H9 (cell line): ENCODE results near the gene RHNO1. TPM values are rescaled to one million over a fixed set of nuclear protein-coding genes. Genes with fewer than 3 reads are reported as not detected.

Source experiments
- DNase-seq: peaks from one replicate; pipeline ENCODE4 v3.0.0-alpha.2; 2017
- H2AFZ ChIP-seq: one replicate; pipeline ENCODE4 v1.6.1; 2013; ENCODE audit warnings: mild to moderate bottlenecking, low read length, control low read depth, moderate library complexity
- H2AK5ac ChIP-seq: 2 replicates; pipeline ENCODE4 v1.6.1; 2013; ENCODE audit warnings: low read length, control low read depth, mixed read lengths; ENCODE audit not compliant: insufficient read length
- H2BK120ac ChIP-seq: one replicate; pipeline ENCODE4 v1.6.1; 2013; ENCODE audit warnings: low read depth, mild to moderate bottlenecking, low read length, control low read depth, inconsistent platforms; ENCODE audit not compliant: poor library complexity, severe bottlenecking
- H2BK12ac ChIP-seq: 2 replicates; pipeline ENCODE4 v1.6.1; 2013; ENCODE audit warnings: low read length, control low read depth, mixed read lengths, low read depth; ENCODE audit not compliant: insufficient read length
- H2BK15ac ChIP-seq: 2 replicates; pipeline ENCODE4 v1.6.1; 2013; ENCODE audit warnings: low read depth, low read length, control low read depth
- H2BK20ac ChIP-seq: one replicate; pipeline ENCODE4 v1.6.1; 2013; ENCODE audit warnings: low read depth, mild to moderate bottlenecking, low read length, control low read depth, inconsistent platforms; ENCODE audit not compliant: poor library complexity, severe bottlenecking
- H2BK5ac ChIP-seq: 2 replicates; pipeline ENCODE4 v1.6.1; 2013; ENCODE audit warnings: low read length, control low read depth, mixed read lengths; ENCODE audit not compliant: insufficient read length
- H3K14ac ChIP-seq: 2 replicates; pipeline ENCODE4 v1.6.1; 2013; ENCODE audit warnings: low read length, control low read depth; ENCODE audit not compliant: insufficient read depth
- H3K18ac ChIP-seq: 2 replicates; pipeline ENCODE4 v1.6.1; 2013; ENCODE audit warnings: low read depth, mild to moderate bottlenecking, mixed read lengths, low read length, control low read depth; ENCODE audit not compliant: insufficient read length
- H3K23ac ChIP-seq: 2 replicates; pipeline ENCODE4 v1.6.1; 2013; ENCODE audit warnings: low read length, control low read depth, mixed read lengths, low read depth; ENCODE audit not compliant: insufficient read length
- H3K23me2 ChIP-seq: 2 replicates; pipeline ENCODE4 v1.6.1; 2013; ENCODE audit warnings: low read depth, mild to moderate bottlenecking, mixed read lengths, low read length, control low read depth; ENCODE audit not compliant: insufficient read length, poor library complexity, severe bottlenecking
- H3K27ac ChIP-seq: 2 replicates; pipeline ENCODE4 v1.5.1; 2013; ENCODE audit warnings: low read length, control low read depth, mixed read lengths, low read depth; ENCODE audit not compliant: insufficient read length
- H3K27me3 ChIP-seq: 2 replicates; pipeline ENCODE4 v1.6.1; 2013; ENCODE audit warnings: low read length, control low read depth, inconsistent platforms; ENCODE audit not compliant: insufficient read depth
- H3K4ac ChIP-seq: 2 replicates; pipeline ENCODE4 v1.6.1; 2013; ENCODE audit warnings: low read depth, mild to moderate bottlenecking, control low read depth, inconsistent platforms, low read length, moderate library complexity
- H3K4me1 ChIP-seq: 2 replicates; pipeline ENCODE4 v1.6.1; 2013; ENCODE audit warnings: low read length, control low read depth, inconsistent platforms; ENCODE audit not compliant: insufficient read depth
- H3K4me2 ChIP-seq: 2 replicates; pipeline ENCODE4 v1.6.1; 2013; ENCODE audit warnings: low read length, control low read depth, mixed read lengths; ENCODE audit not compliant: insufficient read length, insufficient read depth
- H3K56ac ChIP-seq: 2 replicates; pipeline ENCODE4 v1.6.1; 2013; ENCODE audit warnings: low read depth, mild to moderate bottlenecking, mixed read lengths, low read length, control low read depth; ENCODE audit not compliant: insufficient read length
- H3K79me1 ChIP-seq: 2 replicates; pipeline ENCODE4 v1.6.1; 2013; ENCODE audit warnings: low read depth, mild to moderate bottlenecking, moderate library complexity, low read length, control low read depth, inconsistent platforms; ENCODE audit not compliant: insufficient read depth, poor library complexity, severe bottlenecking
- H3K79me2 ChIP-seq: 2 replicates; pipeline ENCODE4 v1.6.1; 2013; ENCODE audit warnings: low read length, control low read depth, inconsistent platforms; ENCODE audit not compliant: insufficient read depth
- H3K9ac ChIP-seq: 2 replicates; pipeline ENCODE4 v1.6.1; 2013; ENCODE audit warnings: low read length, control low read depth, mixed read lengths; ENCODE audit not compliant: insufficient read length; ENCODE audit errors: extremely low read depth
- H3K9me3 ChIP-seq: one replicate; pipeline ENCODE4 v1.6.1; 2013; ENCODE audit warnings: low read depth, low read length, inconsistent platforms; ENCODE audit not compliant: control insufficient read depth
- H3T11ph ChIP-seq: one replicate; pipeline ENCODE4 v1.6.1; 2013; ENCODE audit warnings: mild to moderate bottlenecking, low read length, control low read depth, inconsistent platforms
- H4K20me1 ChIP-seq: one replicate; pipeline ENCODE4 v1.6.1; 2013; ENCODE audit not compliant: control insufficient read depth, insufficient read length, insufficient read depth
- H4K5ac ChIP-seq: 2 replicates; pipeline ENCODE4 v1.6.1; 2013; ENCODE audit warnings: low read depth, mild to moderate bottlenecking, mixed read lengths, low read length, control low read depth; ENCODE audit not compliant: insufficient read length
- H4K8ac ChIP-seq: replicated peaks from 2 replicates; pipeline ENCODE4 v1.6.1; 2013; ENCODE audit warnings: low read length, control low read depth, mixed read lengths, low read depth; ENCODE audit not compliant: insufficient read length
- H4K91ac ChIP-seq: 2 replicates; pipeline ENCODE4 v1.6.1; 2013; ENCODE audit warnings: low read depth, mild to moderate bottlenecking, moderate library complexity, mixed read lengths, low read length, control low read depth; ENCODE audit not compliant: insufficient read length
- H3K27ac Mint-ChIP-seq, 3 experiments: 2 replicates in 2 of 3; 3 replicates in 1 of 3; pipeline ENCODE4 v1.8.0; 2020 to 2021; ENCODE audit warnings: mixed read lengths in 3 of 3, mild to moderate bottlenecking in 1 of 3, moderate library complexity in 1 of 3
- H3K27me3 Mint-ChIP-seq: 2 replicates; pipeline ENCODE4 v1.8.0; 2021; ENCODE audit warnings: low read depth, mild to moderate bottlenecking, moderate library complexity, mixed read lengths
- H3K36me3 Mint-ChIP-seq, 3 experiments: 2 replicates in 2 of 3; 3 replicates in 1 of 3; pipeline ENCODE4 v1.8.0; 2020 to 2021; ENCODE audit warnings: low read depth in 3 of 3, mixed read lengths in 3 of 3; ENCODE audit not compliant: insufficient read depth in 1 of 3
- H3K4me1 Mint-ChIP-seq, 2 experiments: 2 replicates each; pipeline ENCODE4 v1.8.0; 2020; ENCODE audit warnings: mixed read lengths in 2 of 2
- H3K4me3 Mint-ChIP-seq, 2 experiments: 2 replicates in 1 of 2; 3 replicates in 1 of 2; pipeline ENCODE4 v1.8.0; 2020 to 2021; ENCODE audit warnings: mild to moderate bottlenecking in 2 of 2, mixed read lengths in 2 of 2, moderate library complexity in 1 of 2
- H3K9me3 Mint-ChIP-seq, 2 experiments: 2 replicates in 1 of 2; 3 replicates in 1 of 2; pipeline ENCODE4 v1.8.0; 2020; ENCODE audit warnings: mild to moderate bottlenecking in 2 of 2, mixed read lengths in 2 of 2, moderate library complexity in 1 of 2
- WGBS: extraction: QIAGEN DNeasy Blood & Tissue Kit; methylation state at CpG from one replicate; pipeline ENCODE4 v1.1.7; 2013; ENCODE audit warnings: missing lambda C conversion rate, low lambda C conversion rate, mixed read lengths; ENCODE audit not compliant: insufficient read length; ENCODE audit errors: extremely low coverage; 5-methylcytosine and 5-hydroxymethylcytosine counted together
- total RNA-seq: library from RNA; stranded (reverse); gene quantifications from 2 replicates; pipeline ENCODE4 v1.2.1, GENCODE V29; 2021
- TF ChIP-seq, protein P1 (sequence below): fragments of 200-600 bp; sonication (generic); conservative IDR thresholded peaks from 3 replicates; pipeline ENCODE4 v1.8.0; 2021; ENCODE audit warnings: antibody characterized with exemption, mild to moderate bottlenecking

The RHNO1 gene
- total RNA-seq, 1 experiment from 2014 or later = 36.7 TPM

GRCh38 chr12:2925322-2925995 lies 48.4 kb downstream of the RHNO1 start:
- Histone ChIP-seq H4K91ac (no peak overlapping the region), H3K14ac (no peak overlapping the region), H2BK120ac (no peak overlapping the region), H3K79me2 (no peaks in the 10 kb centered on the region), H3K56ac (no peak overlapping the region), H3K27me3 (no peaks in the 10 kb centered on the region), H2BK12ac (no peak overlapping the region), H2BK15ac (no peak overlapping the region), H3K23me2 (no peaks in the 10 kb centered on the region), H3K18ac (no peak overlapping the region), H3K23ac (no peak overlapping the region), H3K4ac (no peak overlapping the region), H4K20me1 (no peaks in the 10 kb centered on the region), H3K27ac (no peak overlapping the region), H2AFZ (no peak overlapping the region), H3K4me1 (peaks cover 5% of the 10 kb centered on the region; the same call in 1 of the 2 replicates), H2BK5ac (no peak overlapping the region), H3K9ac (no peak overlapping the region), H3K9me3 (no peaks in the 10 kb centered on the region), H4K8ac (no peak overlapping the region), H2AK5ac (no peak overlapping the region), H3K4me2 (no peak overlapping the region), H3T11ph (no peak overlapping the region), H3K79me1 (no peaks in the 10 kb centered on the region), H4K5ac (no peak overlapping the region), H2BK20ac (no peak overlapping the region)
- Mint-ChIP-seq H3K4me1 (peaks cover 15 to 19% of the 10 kb centered on the region in 2 experiments), H3K4me3 (no peak overlapping the region), H3K27me3 (no peaks in the 10 kb centered on the region), H3K27ac (peak overlapping the region in 1 of 3 experiments; percentile 4; a peak in 1 of 7 replicates), H3K9me3 (no peaks in the 10 kb centered on the region; a peak in 1 of 5 replicates), H3K36me3 (peaks cover 6 to 36% (median 35%) of the 10 kb centered on the region in 3 experiments; a peak in 6 of 7 replicates)
- DNase-seq = no peak
- no CpG with 5 or more reads among the region's 6 CpGs for WGBS
- TF ChIP-seq, protein P1, sequence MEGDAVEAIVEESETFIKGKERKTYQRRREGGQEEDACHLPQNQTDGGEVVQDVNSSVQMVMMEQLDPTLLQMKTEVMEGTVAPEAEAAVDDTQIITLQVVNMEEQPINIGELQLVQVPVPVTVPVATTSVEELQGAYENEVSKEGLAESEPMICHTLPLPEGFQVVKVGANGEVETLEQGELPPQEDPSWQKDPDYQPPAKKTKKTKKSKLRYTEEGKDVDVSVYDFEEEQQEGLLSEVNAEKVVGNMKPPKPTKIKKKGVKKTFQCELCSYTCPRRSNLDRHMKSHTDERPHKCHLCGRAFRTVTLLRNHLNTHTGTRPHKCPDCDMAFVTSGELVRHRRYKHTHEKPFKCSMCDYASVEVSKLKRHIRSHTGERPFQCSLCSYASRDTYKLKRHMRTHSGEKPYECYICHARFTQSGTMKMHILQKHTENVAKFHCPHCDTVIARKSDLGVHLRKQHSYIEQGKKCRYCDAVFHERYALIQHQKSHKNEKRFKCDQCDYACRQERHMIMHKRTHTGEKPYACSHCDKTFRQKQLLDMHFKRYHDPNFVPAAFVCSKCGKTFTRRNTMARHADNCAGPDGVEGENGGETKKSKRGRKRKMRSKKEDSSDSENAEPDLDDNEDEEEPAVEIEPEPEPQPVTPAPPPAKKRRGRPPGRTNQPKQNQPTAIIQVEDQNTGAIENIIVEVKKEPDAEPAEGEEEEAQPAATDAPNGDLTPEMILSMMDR = no peak
